NCI-H82 (cell line): Measurements from ENCODE around the gene CHST1.

Experiments
- DNase-seq: peaks from one replicate; lab custom pipeline; 2025; lab: John Stamatoyannopoulos, UW

CHST1 gene

GRCh38 chr11:45644981-45645889 lies 20.2 kb downstream of the CHST1 start:
- DNase-seq, result no peak

GRCh38 chr11:45643598-45644260 lies 21.7 kb downstream of the CHST1 start:
- DNase-seq, result no peak

- no peak for DNase-seq
Measured at GRCh38 chr11:45641961-45642360, 23.5 kb downstream of the CHST1 start.

- no peak for DNase-seq
Measured at GRCh38 chr11:45638051-45638450, 27.4 kb downstream of the CHST1 start.

- no peak for DNase-seq
Measured at GRCh38 chr11:45635907-45636306, 29.5 kb downstream of the CHST1 start.

GRCh38 chr11:45625611-45626010 lies 39.8 kb downstream of the CHST1 start:
- no peak for DNase-seq

GRCh38 chr11:45624095-45624494 lies 41.3 kb downstream of the CHST1 start:
- DNase-seq, result no peak

- DNase-seq, result no peak
Measured at GRCh38 chr11:45622861-45623260, 42.6 kb downstream of the CHST1 start.

- DNase-seq, result no peak
Measured at GRCh38 chr11:45622283-45622682, 43.1 kb downstream of the CHST1 start.

- DNase-seq, result no peak
Measured at GRCh38 chr11:45621588-45621987, 43.8 kb downstream of the CHST1 start.

GRCh38 chr11:45620243-45620642 lies 45.2 kb downstream of the CHST1 start:
- no peak for DNase-seq

GRCh38 chr11:45618897-45619296 lies 46.5 kb downstream of the CHST1 start:
- DNase-seq, result no peak

- peak; percentile 62 for DNase-seq
Measured at GRCh38 chr11:45617871-45618601, 47.4 kb downstream of the CHST1 start.

GRCh38 chr11:45616802-45617549 lies 48.4 kb downstream of the CHST1 start:
- DNase-seq, result peak; percentile 23

GRCh38 chr11:45615182-45615792 lies 50.1 kb downstream of the CHST1 start:
- DNase-seq, result no peak

- DNase-seq, result no peak
Measured at GRCh38 chr11:45614196-45614828, 51.1 kb downstream of the CHST1 start.

GRCh38 chr11:45610627-45611026 lies 54.8 kb downstream of the CHST1 start:
- no peak for DNase-seq

- no peak for DNase-seq
Measured at GRCh38 chr11:45609902-45610301, 55.5 kb downstream of the CHST1 start.

GRCh38 chr11:45609337-45609736 lies 56.1 kb downstream of the CHST1 start:
- no peak for DNase-seq

GRCh38 chr11:45607995-45608394 lies 57.4 kb downstream of the CHST1 start:
- peak; percentile 96 for DNase-seq
